IPS-NIHi7 (cell line): ENCODE results near the gene GOT1.

Experiments used
- DNase-seq: peaks from one replicate; pipeline ENCODE4 v3.0.0; 2012; ENCODE audit warnings: mixed read lengths; ENCODE audit errors: extremely low spot score

The GOT1 gene

GRCh38 chr10:99430451-99431189, at the start of gene GOT1:
TSS of gene GOT1 (minus strand) at chr10:99430624. CDS start at chr10:99430565, 59 bp downstream.
- DNase-seq, result peak; percentile 99

GRCh38 chr10:99470327-99470726, 39.9 kb upstream of the GOT1 start:
- DNase-seq, result no peak

- DNase-seq, result no peak
These were observed 37.0 kb upstream of the GOT1 start for GRCh38 chr10:99467236-99467999.

- DNase-seq, result no peak
These were observed 36.3 kb upstream of the GOT1 start for GRCh38 chr10:99466632-99467223.

GRCh38 chr10:99461230-99461629, 30.8 kb upstream of the GOT1 start:
- DNase-seq, result no peak

- no peak for DNase-seq
These were observed 29.6 kb upstream of the GOT1 start for GRCh38 chr10:99460070-99460469.

- DNase-seq, result no peak
These were observed 28.8 kb upstream of the GOT1 start for GRCh38 chr10:99459217-99459616.

- no peak for DNase-seq
These were observed 27.4 kb upstream of the GOT1 start for GRCh38 chr10:99457813-99458212.

- DNase-seq, result no peak
These were observed 26.5 kb upstream of the GOT1 start for GRCh38 chr10:99456931-99457288.

- DNase-seq, result no peak
These were observed 25.9 kb upstream of the GOT1 start for GRCh38 chr10:99456207-99456930.

- no peak for DNase-seq
These were observed 21.6 kb upstream of the GOT1 start for GRCh38 chr10:99451981-99452380.

GRCh38 chr10:99451499-99451788, 21.0 kb upstream of the GOT1 start:
- no peak for DNase-seq

- no peak for DNase-seq
These were observed 20.4 kb upstream of the GOT1 start for GRCh38 chr10:99450624-99451498.

- DNase-seq, result no peak
These were observed 19.7 kb upstream of the GOT1 start for GRCh38 chr10:99450156-99450555.

- DNase-seq, result no peak
These were observed 18.6 kb upstream of the GOT1 start for GRCh38 chr10:99449023-99449422.

- DNase-seq, result no peak
These were observed 14.1 kb upstream of the GOT1 start for GRCh38 chr10:99444383-99445045.

- DNase-seq, result no peak
These were observed 13.1 kb upstream of the GOT1 start for GRCh38 chr10:99443500-99443899.

GRCh38 chr10:99442394-99442793, 12.0 kb upstream of the GOT1 start:
- DNase-seq, result no peak

GRCh38 chr10:99438890-99439289, 8.5 kb upstream of the GOT1 start:
- no peak for DNase-seq

- DNase-seq, result no peak
These were observed 5.7 kb upstream of the GOT1 start for GRCh38 chr10:99435986-99436638.
